ENCODE measurements around the gene HEMK1.

HEMK1 gene

GRCh38 chr3:50568947-50569749 is at the start of gene HEMK1:
TSS of gene HEMK1 (plus strand) at chr3:50569522. CDS start at chr3:50571105, 1,583 bp downstream.
- peaks cover 21% of the 10 kb centered on the region for H3K4me1 ChIP-seq (ENCODE audit: control insufficient read depth, insufficient read depth, low read length)
- no peaks in the 10 kb centered on the region for H3K9me3 ChIP-seq (ENCODE audit: control insufficient read depth, low read length)
- H3K9ac ChIP-seq (ENCODE audit: low read length) = peak within 1 kb of the TSS; percentile 90
- peak within 1 kb of the TSS; percentile 88 for H3K4me3 ChIP-seq (ENCODE audit: low read length)
- peaks cover 7% of the 10 kb centered on the region for H3K27me3 ChIP-seq (ENCODE audit: control insufficient read depth, insufficient read depth, low read length)
- no peaks in the 10 kb centered on the region for H3K36me3 ChIP-seq (ENCODE audit: control insufficient read depth, insufficient read depth, low read length)

GRCh38 chr3:50520849-50521248 is 48.5 kb upstream of the HEMK1 start:
- Histone ChIP-seq H3K9me3 (ENCODE audit: control insufficient read depth, low read length) (no peaks in the 10 kb centered on the region), H3K4me1 (ENCODE audit: control insufficient read depth, insufficient read depth, low read length) (no peaks in the 10 kb centered on the region), H3K27me3 (ENCODE audit: control insufficient read depth, insufficient read depth, low read length) (peaks cover 17% of the 10 kb centered on the region), H3K36me3 (ENCODE audit: control insufficient read depth, insufficient read depth, low read length) (no peaks in the 10 kb centered on the region), H3K4me3 (ENCODE audit: low read length) (no peak overlapping the region), H3K9ac (ENCODE audit: low read length) (no peak overlapping the region)

GRCh38 chr3:50521572-50521971 is 47.8 kb upstream of the HEMK1 start:
- H3K4me1 ChIP-seq (ENCODE audit: control insufficient read depth, insufficient read depth, low read length) = no peaks in the 10 kb centered on the region

GRCh38 chr3:50523279-50523811 is 46.0 kb upstream of the HEMK1 start:
- H3K9ac ChIP-seq (ENCODE audit: low read length) = no peak overlapping the region
- no peak overlapping the region for H3K4me3 ChIP-seq (ENCODE audit: low read length)
- H3K36me3 ChIP-seq (ENCODE audit: control insufficient read depth, insufficient read depth, low read length) = no peaks in the 10 kb centered on the region
- H3K4me1 ChIP-seq (ENCODE audit: control insufficient read depth, insufficient read depth, low read length) = no peaks in the 10 kb centered on the region
- H3K27me3 ChIP-seq (ENCODE audit: control insufficient read depth, insufficient read depth, low read length) = peaks cover 16% of the 10 kb centered on the region
- no peaks in the 10 kb centered on the region for H3K9me3 ChIP-seq (ENCODE audit: control insufficient read depth, low read length)

More at GRCh38 chr3:50521572-50521971, 47.8 kb upstream of the HEMK1 start:
- no peak overlapping the region for H3K9ac ChIP-seq (ENCODE audit: low read length)
- peaks cover 17% of the 10 kb centered on the region for H3K27me3 ChIP-seq (ENCODE audit: control insufficient read depth, insufficient read depth, low read length)
- H3K36me3 ChIP-seq (ENCODE audit: control insufficient read depth, insufficient read depth, low read length) = no peaks in the 10 kb centered on the region
- H3K9me3 ChIP-seq (ENCODE audit: control insufficient read depth, low read length) = no peaks in the 10 kb centered on the region
- H3K4me3 ChIP-seq (ENCODE audit: low read length) = no peak overlapping the region

- H3K9me3 ChIP-seq (ENCODE audit: control insufficient read depth, low read length) = no peaks in the 10 kb centered on the region
- no peaks in the 10 kb centered on the region for H3K4me1 ChIP-seq (ENCODE audit: control insufficient read depth, insufficient read depth, low read length)
- H3K4me3 ChIP-seq (ENCODE audit: low read length) = no peak overlapping the region
- peaks cover 6% of the 10 kb centered on the region for H3K27me3 ChIP-seq (ENCODE audit: control insufficient read depth, insufficient read depth, low read length)
- H3K9ac ChIP-seq (ENCODE audit: low read length) = no peak overlapping the region
- H3K36me3 ChIP-seq (ENCODE audit: control insufficient read depth, insufficient read depth, low read length) = no peaks in the 10 kb centered on the region
Measured at GRCh38 chr3:50524746-50525145, 44.6 kb upstream of the HEMK1 start.

GRCh38 chr3:50525191-50525910 is 44.0 kb upstream of the HEMK1 start:
- Histone ChIP-seq H3K36me3 (ENCODE audit: control insufficient read depth, insufficient read depth, low read length) (no peaks in the 10 kb centered on the region), H3K9me3 (ENCODE audit: control insufficient read depth, low read length) (no peaks in the 10 kb centered on the region), H3K9ac (ENCODE audit: low read length) (no peak overlapping the region), H3K4me1 (ENCODE audit: control insufficient read depth, insufficient read depth, low read length) (no peaks in the 10 kb centered on the region), H3K4me3 (ENCODE audit: low read length) (no peak overlapping the region), H3K27me3 (ENCODE audit: control insufficient read depth, insufficient read depth, low read length) (peaks cover 11% of the 10 kb centered on the region)

GRCh38 chr3:50525987-50526386 is 43.3 kb upstream of the HEMK1 start:
- no peaks in the 10 kb centered on the region for H3K9me3 ChIP-seq (ENCODE audit: control insufficient read depth, low read length)
- H3K4me1 ChIP-seq (ENCODE audit: control insufficient read depth, insufficient read depth, low read length) = no peaks in the 10 kb centered on the region
- no peak overlapping the region for H3K9ac ChIP-seq (ENCODE audit: low read length)
- H3K27me3 ChIP-seq (ENCODE audit: control insufficient read depth, insufficient read depth, low read length) = peaks cover 14% of the 10 kb centered on the region
- no peaks in the 10 kb centered on the region for H3K36me3 ChIP-seq (ENCODE audit: control insufficient read depth, insufficient read depth, low read length)
- H3K4me3 ChIP-seq (ENCODE audit: low read length) = no peak overlapping the region

- Histone ChIP-seq H3K9ac (ENCODE audit: low read length) (no peak overlapping the region), H3K4me3 (ENCODE audit: low read length) (no peak overlapping the region)
Measured at GRCh38 chr3:50530001-50530970, 39.0 kb upstream of the HEMK1 start.

GRCh38 chr3:50531201-50531600 is 38.1 kb upstream of the HEMK1 start:
- H3K36me3 ChIP-seq (ENCODE audit: control insufficient read depth, insufficient read depth, low read length) = no peaks in the 10 kb centered on the region
- H3K9me3 ChIP-seq (ENCODE audit: control insufficient read depth, low read length) = no peaks in the 10 kb centered on the region
- no peak overlapping the region for H3K9ac ChIP-seq (ENCODE audit: low read length)
- H3K4me1 ChIP-seq (ENCODE audit: control insufficient read depth, insufficient read depth, low read length) = no peaks in the 10 kb centered on the region
- no peak overlapping the region for H3K4me3 ChIP-seq (ENCODE audit: low read length)
- H3K27me3 ChIP-seq (ENCODE audit: control insufficient read depth, insufficient read depth, low read length) = peaks cover 18% of the 10 kb centered on the region

More at GRCh38 chr3:50530001-50530970, 39.0 kb upstream of the HEMK1 start:
- Histone ChIP-seq H3K27me3 (ENCODE audit: control insufficient read depth, insufficient read depth, low read length) (peaks cover 18% of the 10 kb centered on the region), H3K9me3 (ENCODE audit: control insufficient read depth, low read length) (no peaks in the 10 kb centered on the region), H3K4me1 (ENCODE audit: control insufficient read depth, insufficient read depth, low read length) (no peaks in the 10 kb centered on the region), H3K36me3 (ENCODE audit: control insufficient read depth, insufficient read depth, low read length) (no peaks in the 10 kb centered on the region)

GRCh38 chr3:50532062-50532705 is 37.1 kb upstream of the HEMK1 start:
- H3K4me1 ChIP-seq (ENCODE audit: control insufficient read depth, insufficient read depth, low read length) = no peaks in the 10 kb centered on the region

GRCh38 chr3:50533316-50533715 is 36.0 kb upstream of the HEMK1 start:
- no peaks in the 10 kb centered on the region for H3K4me1 ChIP-seq (ENCODE audit: control insufficient read depth, insufficient read depth, low read length)
- H3K4me3 ChIP-seq (ENCODE audit: low read length) = no peak overlapping the region
- no peaks in the 10 kb centered on the region for H3K36me3 ChIP-seq (ENCODE audit: control insufficient read depth, insufficient read depth, low read length)
- H3K9me3 ChIP-seq (ENCODE audit: control insufficient read depth, low read length) = no peaks in the 10 kb centered on the region
- peaks cover 18% of the 10 kb centered on the region for H3K27me3 ChIP-seq (ENCODE audit: control insufficient read depth, insufficient read depth, low read length)
- H3K9ac ChIP-seq (ENCODE audit: low read length) = no peak overlapping the region

More at GRCh38 chr3:50532062-50532705, 37.1 kb upstream of the HEMK1 start:
- Histone ChIP-seq H3K27me3 (ENCODE audit: control insufficient read depth, insufficient read depth, low read length) (peaks cover 18% of the 10 kb centered on the region), H3K4me3 (ENCODE audit: low read length) (no peak overlapping the region), H3K9me3 (ENCODE audit: control insufficient read depth, low read length) (no peaks in the 10 kb centered on the region), H3K36me3 (ENCODE audit: control insufficient read depth, insufficient read depth, low read length) (no peaks in the 10 kb centered on the region), H3K9ac (ENCODE audit: low read length) (no peak overlapping the region)

Data from mucosa of stomach (tissue), 1 donor.